GM21528 (cell line): ENCODE results near the gene LAMTOR4.

Source experiments
- ATAC-seq: cut with Tn5 transposase; IDR thresholded peaks from one replicate; pipeline ENCODE4 v1.9.1; 2021; ENCODE audit warnings: mild to moderate bottlenecking, moderate library complexity; ENCODE audit not compliant: unreplicated experiment, low FRiP score

LAMTOR4 gene

DNA sequence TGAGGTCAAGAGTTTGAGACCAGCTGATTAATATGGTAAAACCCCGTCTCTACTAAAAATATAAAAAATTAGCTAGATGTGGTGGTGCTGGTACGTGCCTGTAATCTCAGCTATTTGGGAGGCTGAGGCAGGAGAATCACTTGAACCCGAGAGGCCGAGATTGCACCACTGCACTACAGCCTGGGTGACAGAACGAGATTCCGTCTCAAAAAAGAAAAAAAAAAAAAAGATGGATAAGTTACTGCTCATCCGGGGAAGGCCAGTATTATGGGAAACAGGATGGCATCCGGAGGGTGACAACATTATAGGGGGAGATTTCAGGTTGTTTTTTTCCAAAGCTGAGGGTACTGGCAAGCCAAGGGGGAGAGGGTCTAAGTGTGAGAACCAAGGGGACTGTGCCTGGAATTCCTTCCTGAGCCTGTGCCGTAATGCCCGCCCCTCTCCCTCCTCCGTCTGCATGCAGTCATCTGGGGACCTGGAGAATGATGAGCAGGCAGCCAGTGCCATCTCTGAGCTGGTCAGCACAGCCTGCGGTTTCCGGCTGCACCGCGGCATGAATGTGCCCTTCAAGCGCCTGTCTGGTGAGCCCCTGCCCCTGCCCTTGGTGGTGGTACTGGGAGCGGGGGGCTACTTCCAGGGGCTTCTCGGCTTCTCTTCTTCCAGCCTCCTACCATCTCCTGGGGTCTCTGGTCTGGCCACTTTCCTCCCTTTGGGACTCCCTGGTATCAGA is 4.4 kb downstream of the LAMTOR4 start:
- ATAC-seq: no peak

DNA sequence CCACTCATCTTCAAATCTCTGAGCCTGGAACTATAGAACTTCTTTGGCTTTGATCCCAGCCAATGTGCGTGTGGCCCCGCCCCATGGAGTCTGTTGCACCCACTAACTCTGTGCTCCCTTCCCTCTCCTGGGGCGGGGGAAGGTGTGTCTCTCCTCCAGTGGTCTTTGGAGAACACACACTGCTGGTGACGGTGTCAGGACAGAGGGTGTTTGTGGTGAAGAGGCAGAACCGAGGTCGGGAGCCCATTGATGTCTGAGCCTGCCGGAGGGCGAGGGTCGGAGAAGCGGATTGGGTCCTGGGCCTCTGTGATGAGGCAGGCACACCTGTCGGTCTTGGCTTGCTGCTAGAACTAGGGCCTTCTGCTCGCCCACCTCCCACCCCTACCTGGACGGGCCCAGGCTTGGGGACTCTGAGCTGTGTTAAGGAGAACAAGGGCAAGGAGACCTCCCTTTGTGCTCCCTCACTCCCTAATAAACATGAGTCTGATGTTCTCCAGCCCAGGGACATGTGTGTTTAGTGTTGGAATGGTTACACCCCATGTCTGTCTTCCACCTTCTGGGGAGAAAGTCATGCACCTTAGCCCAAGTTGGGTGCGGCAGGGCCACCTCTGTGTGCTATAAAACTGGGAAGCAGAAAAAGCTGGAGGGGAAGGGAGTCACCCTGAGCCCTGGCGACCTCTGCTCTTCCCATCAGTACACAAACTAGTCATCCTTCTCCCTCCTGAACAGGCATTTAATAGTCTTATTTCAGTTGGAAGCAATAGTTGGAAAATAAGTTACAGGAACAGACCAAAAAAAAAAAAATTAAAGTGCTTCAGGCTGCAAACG is 5.2 kb downstream of the LAMTOR4 start:
- ATAC-seq: no peak

GRCh38 chr7:100154651-100155491 is 6.2 kb downstream of the LAMTOR4 start:
- ATAC-seq: no peak

DNA sequence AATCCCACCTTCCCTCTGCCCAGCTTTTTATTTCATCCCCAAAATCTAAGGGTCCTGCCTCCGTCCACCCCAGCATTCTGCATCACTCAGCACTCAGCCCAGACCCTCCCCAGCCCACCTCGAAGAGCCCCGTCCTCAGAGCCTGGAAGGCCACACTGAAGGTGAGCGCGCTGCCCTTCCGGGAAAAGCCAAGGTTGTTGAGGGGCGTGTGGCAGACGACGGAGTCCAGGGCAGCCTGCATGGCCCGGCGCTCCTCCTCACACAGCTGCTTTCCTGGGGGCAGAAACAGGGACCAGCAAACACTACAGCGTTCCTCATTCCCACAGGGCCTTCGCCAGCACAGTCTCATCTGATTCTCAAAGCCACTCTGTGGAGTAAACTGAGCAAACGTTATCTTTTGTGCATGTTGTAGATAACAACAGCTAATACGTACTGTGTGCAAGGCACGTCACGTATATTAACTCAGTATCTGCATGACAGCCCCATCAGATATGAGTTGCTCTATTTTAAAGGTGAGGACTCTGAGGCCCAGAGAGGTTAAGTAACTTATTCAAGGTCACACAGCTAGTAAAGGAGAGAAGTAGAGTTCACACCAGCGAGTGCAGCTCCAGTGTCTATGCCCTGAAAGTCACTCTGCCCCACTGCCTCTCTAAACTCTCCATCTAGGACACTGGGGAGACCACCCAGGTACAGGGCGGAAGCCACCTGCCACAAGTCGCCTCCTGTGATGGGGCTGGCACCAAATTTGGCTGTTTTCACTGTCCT is 7.0 kb downstream of the LAMTOR4 start:
- ATAC-seq: no peak

DNA sequence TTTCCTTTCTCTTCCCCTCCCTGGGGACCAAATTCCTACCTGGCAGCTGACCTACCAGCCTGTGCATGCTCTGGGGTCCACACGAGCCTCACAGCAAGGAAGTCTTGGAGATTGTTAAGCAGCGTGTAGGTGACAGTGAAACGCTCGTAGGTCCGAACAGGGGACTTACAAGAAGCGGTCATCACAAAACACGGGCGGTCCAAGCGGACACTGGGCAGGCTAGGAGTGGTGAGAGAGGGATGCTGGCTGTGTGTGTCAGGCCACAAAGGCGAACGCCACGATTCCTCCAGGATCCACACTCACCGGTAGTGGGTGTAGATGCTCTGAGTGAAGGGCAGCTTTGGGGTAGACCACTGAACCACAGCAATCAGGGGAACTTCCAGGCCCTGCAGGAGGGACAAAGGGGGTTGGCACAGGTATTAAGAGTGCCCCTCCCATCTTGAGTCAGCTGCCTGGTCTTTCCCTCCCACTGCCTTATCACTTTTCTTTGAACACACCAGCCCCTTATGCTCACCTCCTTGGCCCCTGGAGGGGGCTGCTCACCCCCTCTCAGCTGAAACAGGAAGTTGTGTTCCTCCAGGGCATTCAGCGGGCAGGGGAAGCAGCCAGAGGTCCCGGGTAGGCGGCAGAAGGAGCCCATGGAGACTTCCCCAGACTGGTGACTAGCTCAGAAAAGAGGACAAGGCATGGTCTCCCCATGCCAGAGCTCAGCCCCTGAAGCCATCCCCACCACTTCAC is 7.8 kb downstream of the LAMTOR4 start:
- no peak for ATAC-seq

DNA sequence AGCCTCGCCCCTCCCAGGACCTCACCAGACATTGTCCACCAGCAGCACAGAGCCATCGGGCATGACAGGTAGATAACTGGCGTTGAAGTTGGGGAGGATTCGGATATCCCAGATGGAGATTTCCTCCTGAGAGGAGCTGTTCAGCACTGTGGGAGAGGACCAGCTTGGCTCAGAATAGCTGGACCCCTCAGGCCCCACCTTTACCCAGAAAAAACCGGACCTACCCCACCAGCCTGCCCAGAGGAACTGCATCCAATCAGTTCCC is 8.3 kb downstream of the LAMTOR4 start:
- no peak for ATAC-seq

DNA sequence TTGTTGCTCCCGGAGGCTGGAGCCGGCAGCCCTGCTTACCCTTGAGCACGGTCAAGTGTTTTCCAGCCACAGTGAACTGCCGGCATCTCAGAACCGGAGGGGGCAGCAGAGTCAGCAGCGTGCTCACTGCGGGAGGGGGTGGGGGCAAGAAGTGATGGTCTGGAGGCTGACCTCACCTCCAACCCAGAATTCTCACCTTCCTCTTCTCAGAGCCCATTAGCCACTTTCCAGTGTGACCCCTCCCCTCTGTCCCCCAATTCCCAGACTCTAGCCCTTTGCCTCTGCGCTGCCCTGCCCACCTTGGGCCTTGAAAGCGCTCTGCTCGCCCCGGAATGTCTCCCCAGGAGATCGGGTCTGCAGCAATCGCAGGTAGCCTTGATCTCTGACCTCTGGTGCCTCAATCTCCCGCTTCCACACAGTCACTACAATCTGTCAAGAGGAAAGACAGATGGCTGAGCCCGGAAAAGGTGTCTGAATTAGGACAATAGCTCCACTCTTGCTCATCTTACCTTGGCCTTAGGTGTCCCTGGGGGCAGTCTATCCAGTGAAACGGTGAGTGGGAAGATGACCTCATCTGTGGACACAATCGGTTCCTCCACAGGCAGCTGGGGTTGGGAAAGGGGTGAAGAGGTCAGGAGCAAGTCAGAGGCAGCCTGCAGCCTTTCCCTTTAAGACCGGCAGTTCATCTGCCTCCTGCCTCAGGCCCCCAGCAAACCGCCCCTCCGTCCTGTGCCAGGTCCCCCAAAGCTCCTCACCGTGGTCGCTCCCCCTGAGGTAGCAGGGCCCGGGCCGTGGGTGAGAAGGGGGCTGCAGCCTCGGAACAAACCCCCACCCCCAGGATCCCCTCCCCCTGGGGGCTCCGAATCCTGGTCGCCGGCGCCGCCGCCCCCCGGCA is 8.9 kb downstream of the LAMTOR4 start:
- ATAC-seq: no peak

GRCh38 chr7:100158229-100159098 is 9.7 kb downstream of the LAMTOR4 start, which contains the start of gene TRAPPC14:
TRAPPC14 (minus strand) TSS chr7:100158723; CDS start chr7:100158499, 224 bp downstream.
- ATAC-seq: no peak

DNA sequence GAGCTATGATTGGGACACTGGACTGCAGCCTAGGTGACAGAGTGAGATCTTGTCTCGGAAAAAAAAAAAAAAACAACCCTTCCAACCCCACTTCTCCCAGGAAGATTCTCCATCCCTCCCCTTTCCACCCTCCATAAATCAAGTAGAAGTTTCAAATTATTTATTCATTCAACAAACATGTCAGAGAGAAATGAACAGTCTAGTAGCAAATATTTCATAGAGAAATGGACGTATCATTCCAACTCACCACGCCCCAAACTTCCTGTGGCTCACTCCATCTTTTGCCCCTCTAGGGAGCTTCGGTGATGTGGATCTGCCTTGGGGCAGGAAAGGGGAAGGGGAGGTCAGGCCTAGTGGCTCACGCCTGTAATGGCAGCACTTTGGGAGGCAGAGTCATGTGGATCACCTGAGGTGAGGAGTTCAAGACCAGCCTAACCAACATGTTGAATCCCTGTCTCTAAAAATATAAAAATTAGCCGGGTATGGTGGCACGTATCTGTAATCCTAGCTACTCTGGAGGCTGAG is 10.4 kb downstream of the LAMTOR4 start:
- no peak for ATAC-seq

DNA sequence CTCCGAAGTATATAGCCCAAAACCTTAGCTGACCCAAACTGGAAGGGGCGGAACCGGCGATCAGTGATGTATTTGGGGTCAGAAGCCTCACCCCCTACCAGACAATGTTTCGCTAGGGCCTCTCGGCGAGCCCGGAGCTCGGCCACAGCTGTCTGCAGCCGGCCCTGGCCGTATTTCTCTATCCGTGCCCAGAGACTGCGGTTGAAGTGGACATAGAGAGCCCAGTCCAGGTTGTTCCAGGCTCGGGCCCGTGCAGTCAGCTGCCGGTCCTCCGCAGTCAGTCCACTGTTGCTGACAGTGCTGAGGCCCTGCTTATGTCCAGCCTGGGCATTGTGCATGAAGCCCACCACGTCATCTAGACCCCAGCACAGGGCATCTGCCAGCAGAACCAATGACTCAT is 11.3 kb downstream of the LAMTOR4 start:
- no peak for ATAC-seq

- ATAC-seq: no peak
Observed at GRCh38 chr7:100163006-100163531, 14.4 kb downstream of the LAMTOR4 start.

- ATAC-seq: no peak
Observed at GRCh38 chr7:100163871-100164270, 15.2 kb downstream of the LAMTOR4 start.

DNA sequence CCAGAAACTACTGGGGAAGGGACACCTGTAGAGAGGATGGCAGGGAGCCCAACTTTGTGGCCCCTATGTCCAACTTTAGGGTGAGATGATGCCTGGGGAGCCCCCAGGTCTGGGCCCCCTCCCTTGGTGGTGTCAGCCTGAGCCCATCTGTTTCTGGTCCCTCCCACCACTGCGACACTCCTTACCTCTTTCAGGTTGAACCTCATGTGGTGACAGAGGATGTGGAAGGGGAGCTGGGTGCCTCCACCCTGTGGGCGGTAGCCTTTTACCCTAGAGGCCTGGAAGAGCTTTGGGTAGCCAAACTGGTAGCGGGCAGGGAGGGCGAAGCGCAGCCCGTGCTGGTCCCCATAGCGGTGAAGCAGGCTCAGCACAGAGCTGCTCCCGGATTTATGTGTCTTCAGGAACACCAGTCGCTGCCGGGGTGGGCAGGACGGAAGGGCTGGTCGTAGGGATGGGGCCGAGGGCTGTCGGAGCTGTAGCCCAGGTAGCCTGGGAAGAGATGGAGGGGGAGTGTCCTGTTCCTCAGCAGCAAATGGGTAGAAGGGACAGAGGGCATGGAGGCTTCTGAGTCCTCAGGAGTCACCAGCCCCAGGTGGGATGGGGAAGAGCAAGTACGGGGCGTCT is 17.7 kb downstream of the LAMTOR4 start:
- no peak for ATAC-seq

DNA sequence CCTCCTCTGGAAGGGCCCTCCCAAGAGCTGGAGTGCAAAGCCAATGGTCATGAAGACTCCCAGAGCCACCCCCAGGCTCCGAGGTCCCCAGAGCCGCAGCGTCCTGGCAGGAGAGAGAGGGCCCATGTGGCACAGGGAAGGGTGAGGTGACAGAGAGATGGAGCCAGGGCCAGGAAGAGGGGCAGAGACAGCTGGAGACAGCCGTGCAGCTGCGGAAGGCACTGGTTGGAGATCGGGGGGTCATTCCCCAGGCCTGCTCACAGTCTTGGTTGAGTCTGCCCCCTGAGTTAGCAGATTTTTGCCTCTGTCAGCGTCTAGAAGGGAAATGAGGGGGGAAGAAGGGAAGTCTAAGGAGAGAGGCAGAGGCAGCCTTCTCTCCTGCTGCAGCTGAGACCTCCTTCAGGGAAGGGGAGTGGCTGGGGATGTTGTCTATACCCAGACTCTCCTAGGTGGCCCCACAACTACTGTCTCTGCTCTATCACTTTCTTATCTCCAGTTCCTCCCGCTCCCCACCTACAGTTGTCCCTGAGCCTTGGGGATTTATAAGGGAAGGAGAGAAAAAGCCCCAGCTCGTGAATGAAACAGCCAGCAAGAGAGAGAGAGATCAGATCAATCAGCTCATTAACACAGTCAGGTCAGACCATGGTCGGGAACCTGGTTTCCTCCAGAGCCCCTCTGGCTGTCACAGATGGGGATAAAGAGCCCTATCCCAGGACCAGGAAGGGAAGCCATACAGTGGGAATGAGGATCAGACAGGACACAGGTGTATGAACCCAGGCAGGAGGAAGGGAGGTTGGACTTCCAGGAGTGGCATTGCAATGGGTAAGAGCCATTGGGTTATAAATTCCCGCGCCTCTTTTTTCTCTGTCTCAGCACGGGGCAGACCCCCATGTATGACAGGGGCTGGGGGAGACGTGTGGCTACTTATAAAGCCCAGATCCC is 18.5 kb downstream of the LAMTOR4 start:
- ATAC-seq: no peak

- ATAC-seq: no peak
Observed at GRCh38 chr7:100167912-100168323, 19.2 kb downstream of the LAMTOR4 start.
